ENCODE measurements around the gene FCN1. TPM values are rescaled to one million over a fixed set of nuclear protein-coding genes. Genes with fewer than 3 reads are reported as not detected.

FCN1 gene
- total RNA-seq, 1 experiment from 2014 or later: not detected

DNA sequence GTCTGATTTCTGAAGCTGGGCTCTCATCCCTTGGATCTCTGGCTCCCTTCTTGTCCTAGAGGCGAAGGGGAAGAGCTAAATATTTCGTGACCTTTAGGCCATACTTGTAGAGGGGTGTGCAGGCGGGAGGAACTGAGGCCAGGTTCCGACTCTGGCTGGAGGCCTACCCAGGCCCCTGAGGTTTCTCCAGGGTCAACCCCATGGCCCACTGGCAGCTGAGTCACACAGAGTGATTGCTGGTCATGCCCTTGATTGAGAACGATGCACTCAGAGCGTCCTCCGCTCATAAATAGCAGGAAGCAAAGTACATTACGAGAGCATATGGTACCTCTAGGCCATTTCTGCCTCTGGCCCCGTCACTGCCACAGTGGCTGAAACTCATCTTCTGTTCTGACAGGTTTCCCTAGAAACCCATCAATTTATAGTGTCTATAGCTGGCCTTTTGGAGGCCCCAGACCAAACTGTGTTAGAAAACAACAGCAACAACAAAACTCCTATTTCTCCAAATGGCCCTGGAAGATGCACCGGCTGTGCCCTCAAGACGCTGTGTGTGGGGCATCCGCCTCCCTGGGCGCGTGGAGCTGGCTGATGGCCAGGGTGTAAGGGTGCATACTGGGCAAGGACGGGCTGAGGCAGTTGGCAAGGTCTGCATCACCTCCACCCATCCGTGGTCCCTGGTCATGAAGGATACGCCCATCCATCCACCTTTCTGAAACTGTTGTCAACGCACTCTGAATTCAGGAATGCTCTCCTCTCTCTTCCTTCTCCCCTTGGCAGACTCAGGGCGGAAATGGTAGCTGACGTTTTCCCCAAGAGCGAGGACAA, 32.9 kb upstream of the FCN1 start:
- CTCF ChIA-PET: no interaction called here
- intact Hi-C loops (cut with micrococcal nuclease): no loop called here
- Mint-ChIP-seq H3K27me3 (ENCODE audit: insufficient read depth, unreplicated experiment) (no peaks in the 10 kb centered on the region), H3K4me1 (ENCODE audit: insufficient read depth, unreplicated experiment) (no peaks in the 10 kb centered on the region), H3K36me3 (ENCODE audit: insufficient read depth, unreplicated experiment) (no peaks in the 10 kb centered on the region), H3K27ac (ENCODE audit: low read depth, unreplicated experiment) (no peak overlapping the region), H3K4me3 (ENCODE audit: unreplicated experiment) (no peak overlapping the region), H3K9me3 (ENCODE audit: unreplicated experiment) (peaks cover 8% of the 10 kb centered on the region)
- POLR2A ChIA-PET: interaction anchor here (0.6 kb wide), 1 partner anchor 145 kb away, joined by 3 read pairs; no protein-coding TSS in a partner anchor
- TF ChIP-seq, protein P1, sequence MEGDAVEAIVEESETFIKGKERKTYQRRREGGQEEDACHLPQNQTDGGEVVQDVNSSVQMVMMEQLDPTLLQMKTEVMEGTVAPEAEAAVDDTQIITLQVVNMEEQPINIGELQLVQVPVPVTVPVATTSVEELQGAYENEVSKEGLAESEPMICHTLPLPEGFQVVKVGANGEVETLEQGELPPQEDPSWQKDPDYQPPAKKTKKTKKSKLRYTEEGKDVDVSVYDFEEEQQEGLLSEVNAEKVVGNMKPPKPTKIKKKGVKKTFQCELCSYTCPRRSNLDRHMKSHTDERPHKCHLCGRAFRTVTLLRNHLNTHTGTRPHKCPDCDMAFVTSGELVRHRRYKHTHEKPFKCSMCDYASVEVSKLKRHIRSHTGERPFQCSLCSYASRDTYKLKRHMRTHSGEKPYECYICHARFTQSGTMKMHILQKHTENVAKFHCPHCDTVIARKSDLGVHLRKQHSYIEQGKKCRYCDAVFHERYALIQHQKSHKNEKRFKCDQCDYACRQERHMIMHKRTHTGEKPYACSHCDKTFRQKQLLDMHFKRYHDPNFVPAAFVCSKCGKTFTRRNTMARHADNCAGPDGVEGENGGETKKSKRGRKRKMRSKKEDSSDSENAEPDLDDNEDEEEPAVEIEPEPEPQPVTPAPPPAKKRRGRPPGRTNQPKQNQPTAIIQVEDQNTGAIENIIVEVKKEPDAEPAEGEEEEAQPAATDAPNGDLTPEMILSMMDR (IDR thresholded peaks at IDR 0.05; ENCODE audit: unreplicated experiment): no peak
- no peak for DNase-seq (ENCODE audit: unreplicated experiment)
- no TSS peak for BruUV-seq (replicated peaks)

DNA sequence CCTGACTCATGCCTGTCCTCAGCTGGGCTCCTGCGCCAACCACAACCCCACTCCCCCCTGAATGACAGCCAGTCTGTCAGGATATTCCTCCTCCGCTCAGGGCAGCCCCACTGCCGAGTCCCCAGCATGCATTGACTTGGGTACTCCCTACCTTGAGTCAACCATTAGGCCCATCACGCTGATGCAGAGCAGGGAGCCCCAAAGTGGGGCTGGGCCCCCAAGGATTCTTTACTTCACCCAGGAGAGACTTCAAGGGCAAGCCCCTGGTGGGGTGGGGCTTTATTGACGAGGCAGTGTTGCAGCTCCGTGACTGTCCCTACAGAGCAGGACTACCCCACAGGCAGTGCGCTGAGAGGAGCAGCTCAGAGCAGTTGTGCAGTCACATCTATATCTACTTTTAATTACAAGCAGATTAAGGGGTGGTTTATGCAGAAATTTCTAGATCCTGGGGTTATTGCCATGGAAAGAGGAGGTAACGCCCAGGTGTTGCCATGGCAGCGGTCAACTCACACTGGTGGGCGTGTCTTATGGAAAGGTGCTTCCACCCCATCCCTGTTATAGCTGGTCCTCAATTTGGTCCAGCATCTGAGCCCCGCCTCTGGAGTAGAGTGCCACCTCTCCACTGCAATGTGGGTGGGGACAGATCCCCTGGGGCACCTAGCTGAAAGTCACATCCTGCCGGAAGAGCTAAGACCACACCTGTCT, 32.1 kb upstream of the FCN1 start:
- POLR2A ChIA-PET: interaction anchor here (0.6 kb wide), 1 partner anchor 144 kb away, joined by 3 read pairs; no protein-coding TSS in a partner anchor
- Mint-ChIP-seq H3K27ac (ENCODE audit: low read depth, unreplicated experiment) (no peak overlapping the region), H3K4me1 (ENCODE audit: insufficient read depth, unreplicated experiment) (no peaks in the 10 kb centered on the region), H3K4me3 (ENCODE audit: unreplicated experiment) (no peak overlapping the region), H3K36me3 (ENCODE audit: insufficient read depth, unreplicated experiment) (no peaks in the 10 kb centered on the region), H3K9me3 (ENCODE audit: unreplicated experiment) (peaks cover 8% of the 10 kb centered on the region), H3K27me3 (ENCODE audit: insufficient read depth, unreplicated experiment) (no peaks in the 10 kb centered on the region)
- DNase-seq (ENCODE audit: unreplicated experiment): no peak
- CTCF ChIA-PET: no interaction called here
- TF ChIP-seq, protein P1 (IDR thresholded peaks at IDR 0.05; ENCODE audit: unreplicated experiment): no peak
- intact Hi-C loops (cut with micrococcal nuclease): no loop called here
- no TSS peak for BruUV-seq (replicated peaks)

DNA sequence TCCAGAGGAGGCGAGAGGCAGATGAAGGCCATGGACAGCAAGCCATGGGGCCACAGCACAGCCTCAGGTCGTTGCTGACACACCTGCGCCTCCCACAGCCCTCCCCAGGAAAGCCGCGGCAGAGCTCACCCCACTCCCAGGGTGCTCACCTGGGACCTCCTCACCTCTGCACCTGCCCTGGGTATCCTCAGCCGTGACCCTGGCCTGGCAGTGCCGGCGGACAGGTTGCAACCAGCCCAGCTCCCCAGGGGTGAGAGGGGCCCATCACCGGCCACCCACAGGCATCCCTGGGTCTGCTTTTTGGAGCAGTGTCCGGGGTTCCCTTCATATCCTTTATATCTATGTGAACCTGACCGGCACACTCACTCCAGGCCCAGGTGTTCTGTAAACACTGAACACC, 30.4 kb upstream of the FCN1 start:
- no TSS peak for BruUV-seq (replicated peaks)
- CTCF ChIA-PET: interaction anchor here (0.5 to 0.6 kb wide), 2 partner anchors 138 to 219 kb away, joined by 4 to 5 read pairs; no protein-coding TSS in a partner anchor
- DNase-seq (ENCODE audit: unreplicated experiment): no peak
- peaks cover 8% of the 10 kb centered on the region for H3K9me3 Mint-ChIP-seq (ENCODE audit: unreplicated experiment)
- POLR2A ChIA-PET: no interaction called here
- H3K4me1 Mint-ChIP-seq (ENCODE audit: insufficient read depth, unreplicated experiment): no peaks in the 10 kb centered on the region
- intact Hi-C loops (cut with micrococcal nuclease): no loop called here
- H3K4me3 Mint-ChIP-seq (ENCODE audit: unreplicated experiment): no peak overlapping the region
- no peaks in the 10 kb centered on the region for H3K36me3 Mint-ChIP-seq (ENCODE audit: insufficient read depth, unreplicated experiment)
- no peaks in the 10 kb centered on the region for H3K27me3 Mint-ChIP-seq (ENCODE audit: insufficient read depth, unreplicated experiment)
- no peak overlapping the region for H3K27ac Mint-ChIP-seq (ENCODE audit: low read depth, unreplicated experiment)
- TF ChIP-seq, protein P1 (IDR thresholded peaks at IDR 0.05; ENCODE audit: unreplicated experiment): no peak

DNA sequence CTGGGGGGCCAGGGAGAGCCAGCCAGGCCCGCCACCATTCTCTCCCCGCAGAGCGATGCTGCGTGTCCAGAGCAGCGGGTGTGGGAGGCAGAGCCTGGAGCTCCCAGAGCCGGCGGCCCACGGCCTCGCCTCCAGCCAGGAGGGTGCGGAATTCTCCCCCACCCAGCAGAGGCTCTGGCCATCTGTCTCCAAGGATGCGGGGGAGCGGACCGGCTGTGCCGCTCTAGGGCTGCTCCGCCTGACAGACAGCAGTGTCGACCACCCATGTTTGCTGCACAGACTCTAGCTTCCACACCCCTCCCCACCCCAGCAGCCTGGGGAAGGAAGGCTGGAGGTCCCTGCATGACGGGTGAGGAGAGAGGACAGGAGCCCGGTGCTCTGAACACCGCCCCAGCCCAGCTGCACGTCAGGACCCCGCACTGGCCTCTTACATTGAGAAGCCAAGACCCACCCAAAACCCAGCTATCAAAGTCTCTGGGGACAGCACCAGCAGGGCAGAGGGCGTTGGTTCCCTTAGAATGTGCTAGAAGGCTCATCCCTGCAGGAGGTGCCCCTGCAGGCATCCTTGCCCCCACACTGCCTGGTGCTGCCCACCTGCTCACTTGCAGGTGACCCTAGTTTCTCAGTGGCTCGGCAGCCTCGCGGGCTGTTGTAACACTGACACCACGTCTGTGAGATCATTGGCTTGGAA, 29.7 kb upstream of the FCN1 start:
- intact Hi-C loops (cut with micrococcal nuclease): no loop called here
- TF ChIP-seq, protein P1 (IDR thresholded peaks at IDR 0.05; ENCODE audit: unreplicated experiment): no peak
- H3K9me3 Mint-ChIP-seq (ENCODE audit: unreplicated experiment): peaks cover 8% of the 10 kb centered on the region
- ChIA-PET POLR2A (interaction anchor here (0.7 kb wide), 1 partner anchor 48 kb away, joined by 3 read pairs; no protein-coding TSS in a partner anchor), CTCF (interaction anchor here (0.5 to 0.6 kb wide), 2 partner anchors 139 to 218 kb away, joined by 4 to 5 read pairs; no protein-coding TSS in a partner anchor)
- no peaks in the 10 kb centered on the region for H3K27me3 Mint-ChIP-seq (ENCODE audit: insufficient read depth, unreplicated experiment)
- H3K36me3 Mint-ChIP-seq (ENCODE audit: insufficient read depth, unreplicated experiment): no peaks in the 10 kb centered on the region
- no peak overlapping the region for H3K4me3 Mint-ChIP-seq (ENCODE audit: unreplicated experiment)
- no peak for DNase-seq (ENCODE audit: unreplicated experiment)
- H3K4me1 Mint-ChIP-seq (ENCODE audit: insufficient read depth, unreplicated experiment): no peaks in the 10 kb centered on the region
- no peak overlapping the region for H3K27ac Mint-ChIP-seq (ENCODE audit: low read depth, unreplicated experiment)
- BruUV-seq (replicated peaks): no TSS peak

Data from MCF 10A (cell line).